ENCODE results near the gene SH2D3C.

Gene SH2D3C

DNA sequence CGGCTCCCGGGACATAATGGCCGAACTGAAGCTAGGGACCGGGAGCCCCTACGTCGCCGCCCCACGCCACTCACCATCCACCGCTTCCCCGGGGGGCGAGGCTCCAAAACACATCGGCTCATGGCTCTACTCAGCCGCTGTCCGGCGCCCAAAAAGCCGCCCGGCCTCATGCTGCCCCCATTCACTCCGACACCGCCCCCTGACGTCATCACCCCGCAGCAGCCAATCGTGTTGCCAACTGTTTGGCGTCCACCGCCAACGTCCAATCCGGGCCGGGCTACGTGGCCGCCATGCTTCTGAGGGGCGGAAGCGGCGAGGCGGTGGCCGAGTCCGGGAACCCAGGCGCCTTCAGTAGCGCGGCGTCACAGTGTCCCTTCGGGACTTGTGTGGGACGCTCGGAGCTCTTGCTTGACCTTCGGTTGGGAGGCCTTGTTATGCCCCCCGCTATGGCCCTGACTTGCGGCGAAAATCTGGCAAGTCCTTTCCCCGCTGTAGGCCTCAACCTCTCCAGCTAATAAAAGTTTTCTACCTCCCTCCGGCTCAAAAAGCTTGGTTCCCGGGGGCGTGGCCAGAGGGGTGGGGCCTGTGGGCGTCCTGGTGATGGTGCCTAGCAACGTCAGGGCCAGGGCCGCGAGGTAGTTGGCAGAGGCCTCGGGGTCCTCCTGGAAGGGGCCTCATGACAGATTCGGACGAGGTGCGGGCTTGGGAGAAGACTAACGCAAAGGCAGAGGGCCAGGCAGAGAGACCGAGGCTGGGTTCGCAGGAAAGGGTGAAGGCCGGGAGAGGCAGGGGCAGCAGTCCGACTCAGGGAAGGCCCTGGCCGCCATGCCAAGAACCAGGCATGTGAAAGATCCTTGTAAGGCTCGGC, 62.8 kb downstream of the SH2D3C start, which contains the start of the genes PTRH1 and TTC16:
PTRH1 (minus strand) TSS at position 194 of the 868 bp plus-strand sequence; CDS start at position 170, 24 bp downstream.
TTC16 (plus strand) TSS at position 610 of the 868 bp plus-strand sequence; CDS start at position 677, 67 bp downstream.
- DNase-seq (ENCODE audit: low spot score), result peak; percentile 98

DNA sequence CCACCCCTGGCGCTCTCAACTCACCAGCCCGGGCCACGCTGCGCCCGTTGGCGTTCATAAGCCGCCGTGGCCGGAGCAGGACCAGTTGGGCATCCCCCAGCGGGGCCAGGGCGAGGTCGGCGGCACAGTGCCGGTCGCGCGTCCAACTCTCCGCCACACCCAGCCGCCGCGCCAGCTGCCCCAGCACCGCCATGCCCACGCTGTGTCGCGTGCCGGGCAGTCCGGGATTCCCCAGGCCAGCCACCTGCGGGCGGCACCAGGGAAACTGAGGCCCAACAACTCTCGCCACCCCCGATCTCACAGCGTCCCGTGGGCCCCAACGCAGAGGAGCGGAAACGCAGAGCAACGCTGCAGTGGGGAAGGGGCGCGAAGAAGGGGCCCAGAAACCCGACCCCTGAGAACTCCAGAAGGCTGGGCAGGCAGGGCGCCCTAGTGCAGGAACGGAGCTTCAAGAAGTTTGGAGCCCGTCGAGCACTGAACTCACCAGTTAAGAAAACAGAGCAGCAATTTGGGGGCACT, 63.5 kb downstream of the SH2D3C start:
- peak; percentile 67 for DNase-seq (ENCODE audit: low spot score)

DNA sequence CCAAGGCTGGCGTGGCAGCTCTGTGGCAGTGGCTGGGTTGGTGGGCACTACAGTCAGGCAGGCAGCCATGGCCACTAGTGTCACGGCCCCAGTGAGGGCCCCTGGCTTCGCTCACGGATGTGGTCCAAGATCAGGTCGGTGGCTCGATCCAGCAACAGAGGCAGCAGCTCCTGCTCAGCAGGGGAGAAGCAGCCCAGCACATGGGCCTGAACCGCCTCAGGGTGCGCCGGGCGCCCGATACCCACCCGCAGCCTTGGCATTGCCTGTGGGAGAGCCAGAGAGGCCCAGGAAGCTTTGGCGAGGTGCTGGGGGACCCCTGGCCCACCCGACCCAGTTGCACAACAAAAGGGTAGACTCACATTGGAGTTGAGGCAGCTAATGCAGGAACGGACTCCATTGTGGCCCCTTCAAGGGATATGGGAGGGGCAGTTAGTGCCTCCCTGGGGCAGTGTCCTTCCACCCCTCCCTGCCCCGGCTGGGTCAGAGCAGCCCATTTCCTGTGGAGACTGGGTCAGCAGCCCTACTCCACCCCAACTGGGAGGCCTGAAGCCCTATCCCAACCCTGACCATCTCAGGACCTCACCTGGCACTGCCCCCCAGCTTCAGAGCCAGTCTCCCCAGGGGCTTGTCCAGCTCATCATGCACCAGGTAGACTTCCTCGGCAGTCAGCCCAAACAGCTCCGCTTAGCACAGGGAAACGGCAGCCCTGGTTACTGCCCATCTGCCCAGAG, 64.3 kb downstream of the SH2D3C start:
- no peak for DNase-seq (ENCODE audit: low spot score)

DNA sequence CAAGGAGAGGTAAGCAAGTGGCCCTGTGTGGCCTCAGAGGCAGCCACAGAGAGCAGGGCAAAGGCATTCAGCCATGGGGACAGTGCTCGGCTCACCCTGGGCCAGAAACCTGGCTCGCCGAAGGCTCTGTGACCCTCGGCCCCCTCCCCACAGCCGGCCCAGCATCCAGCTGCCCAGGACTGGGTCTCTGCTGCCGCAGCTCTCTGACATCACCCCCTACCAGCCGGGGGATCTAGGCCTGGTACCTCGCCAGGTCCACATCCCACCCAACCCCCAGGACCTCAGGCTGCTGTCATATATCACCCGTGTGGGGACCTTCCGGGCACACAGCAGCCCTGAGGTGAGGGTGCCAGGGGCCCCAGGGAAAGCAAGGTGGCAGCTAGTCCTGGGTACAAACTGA, 65.6 kb downstream of the SH2D3C start:
- DNase-seq (ENCODE audit: low spot score), result no peak

DNA sequence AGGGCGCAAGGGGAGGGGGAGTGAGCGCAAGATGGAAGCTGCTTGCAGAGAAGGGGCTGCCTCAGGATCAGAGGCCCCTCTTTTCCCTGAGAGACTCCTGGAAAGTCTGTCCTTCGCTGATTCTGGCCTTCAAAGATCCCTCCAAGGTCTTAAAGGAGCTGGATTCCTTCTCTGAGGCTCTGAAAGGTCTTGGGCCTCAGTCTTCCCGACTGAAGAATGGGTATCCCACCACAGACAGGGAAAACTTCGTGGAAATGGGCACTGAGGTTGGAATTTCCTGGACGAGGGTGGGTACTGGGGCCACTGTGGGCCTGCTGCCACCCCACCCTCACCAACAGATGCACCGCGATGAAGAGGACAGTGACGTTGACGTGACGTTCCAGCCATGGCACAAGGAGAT, 66.1 kb downstream of the SH2D3C start:
- DNase-seq (ENCODE audit: low spot score), result no peak

DNA sequence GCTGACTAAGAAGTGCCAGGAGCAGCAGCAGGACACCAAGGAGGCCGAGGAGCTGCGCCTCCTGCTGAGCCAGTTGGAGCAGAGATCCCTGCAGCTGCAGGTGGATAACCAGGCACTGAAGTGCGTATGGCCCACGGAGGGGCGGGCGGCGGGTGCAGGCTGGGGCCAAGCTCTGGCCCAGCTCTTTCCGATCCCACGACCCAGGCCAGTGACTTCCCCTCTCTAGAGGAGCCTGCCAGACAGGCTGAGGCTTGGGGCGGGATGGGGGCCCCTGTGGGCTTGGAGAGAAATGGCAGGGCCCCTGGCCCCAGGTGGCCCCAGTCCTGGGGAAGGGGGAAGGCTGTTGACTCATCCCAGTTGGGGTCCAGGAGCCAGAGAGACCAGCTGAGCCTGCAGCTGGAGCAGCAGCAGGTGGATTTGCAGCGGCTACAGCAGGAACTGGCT, 66.6 kb downstream of the SH2D3C start:
- DNase-seq (ENCODE audit: low spot score), result no peak

DNA sequence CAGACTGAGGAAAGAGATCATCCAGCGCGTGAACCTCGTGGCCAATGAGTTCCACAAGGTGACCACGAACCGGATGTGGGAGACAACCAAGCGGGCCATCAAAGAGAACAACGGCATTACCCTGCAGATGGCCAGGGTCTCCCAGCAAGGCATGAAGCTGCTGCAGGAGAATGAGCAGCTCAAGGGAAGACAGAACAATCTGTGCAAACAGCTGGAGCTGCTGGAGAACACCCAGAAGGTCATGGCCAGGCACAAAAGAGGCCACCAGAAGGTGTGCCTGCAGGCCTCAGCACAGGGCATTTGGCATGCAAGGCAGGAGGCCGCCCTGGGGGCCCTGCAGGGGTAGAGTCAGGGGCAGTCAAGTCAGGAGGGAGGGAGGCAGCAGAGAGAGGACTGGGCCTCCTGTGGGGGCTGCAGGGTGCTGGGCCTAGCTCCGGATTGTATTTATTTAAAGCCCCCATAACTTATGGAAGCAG, 67.2 kb downstream of the SH2D3C start:
- no peak for DNase-seq (ENCODE audit: low spot score)

DNA sequence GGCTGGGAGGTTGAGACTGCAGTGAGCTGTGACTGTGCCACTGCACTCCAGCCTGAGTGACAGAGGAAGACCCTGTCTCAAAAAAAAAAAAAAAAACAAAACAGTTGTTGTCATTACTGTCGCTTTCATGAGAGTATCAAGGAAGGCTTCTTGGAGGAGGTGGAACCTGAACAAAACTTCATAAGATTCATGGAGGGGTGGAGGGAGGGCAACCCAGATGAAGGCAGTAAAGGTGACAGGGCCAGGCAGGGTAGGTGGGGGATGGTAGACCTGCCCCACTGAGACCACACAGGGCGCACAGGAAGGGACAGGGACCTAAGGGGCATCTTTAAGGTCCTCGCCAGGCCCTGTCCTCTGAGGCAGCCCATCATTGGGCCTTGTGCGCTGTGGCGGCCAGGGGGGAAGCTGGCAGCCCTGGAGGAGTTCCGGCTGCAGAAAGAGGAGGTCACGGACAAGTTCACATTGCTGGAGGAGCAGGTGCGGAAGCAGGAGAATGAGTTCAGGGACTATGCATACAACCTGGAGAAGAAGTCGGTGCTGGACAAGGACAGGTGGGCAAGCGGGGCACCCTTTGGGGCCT, 68.2 kb downstream of the SH2D3C start:
- DNase-seq (ENCODE audit: low spot score), result no peak

DNA sequence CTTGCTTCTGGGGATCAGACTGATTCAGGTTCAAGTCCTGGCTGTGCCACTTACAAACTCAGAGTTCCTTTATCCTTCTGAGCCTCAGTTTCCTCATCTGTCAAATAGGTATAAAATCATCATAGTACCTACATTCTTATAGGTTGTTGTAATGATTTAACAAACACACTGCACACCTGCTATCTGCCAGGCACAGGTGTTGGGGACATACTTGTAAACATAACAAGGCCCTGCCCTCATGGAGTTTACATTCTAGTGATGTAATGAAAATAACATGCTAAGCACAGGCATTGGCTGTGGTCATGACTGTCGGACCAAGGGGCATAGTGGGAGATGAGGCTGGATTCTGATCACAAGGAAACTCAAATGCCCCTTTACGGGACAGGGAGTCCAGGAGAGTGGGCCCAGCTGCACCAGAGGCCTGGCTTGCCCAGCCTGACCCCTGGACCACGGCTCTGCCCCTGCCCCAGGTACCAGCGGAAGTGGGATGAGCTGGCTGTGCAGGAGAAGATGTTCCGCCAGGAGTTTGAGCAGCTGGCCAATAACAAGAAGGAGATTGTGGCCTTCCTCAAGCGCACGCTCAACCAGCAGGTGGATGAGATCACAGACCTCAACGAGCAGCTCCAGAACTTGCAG, 69.4 kb downstream of the SH2D3C start:
- DNase-seq (ENCODE audit: low spot score), result no peak

DNA sequence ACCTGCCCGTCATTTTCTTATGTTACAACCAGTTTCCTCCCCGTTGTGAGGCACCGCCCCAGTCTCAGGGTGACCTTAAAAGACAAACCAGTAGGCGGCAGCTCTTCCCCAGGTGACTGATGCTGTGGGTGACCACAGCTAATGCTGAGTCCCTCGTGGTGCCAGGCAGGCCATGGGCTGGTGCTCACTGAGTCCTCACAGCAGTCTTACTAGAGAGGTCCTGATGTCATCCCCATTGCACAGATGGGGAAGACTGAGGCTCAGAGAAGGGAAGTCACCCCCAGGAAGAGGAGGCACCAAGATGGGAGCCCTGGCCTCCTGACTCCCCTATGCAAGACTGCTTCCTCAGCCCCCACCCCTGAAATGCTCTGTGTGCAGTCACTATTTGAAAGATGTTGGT, 70.7 kb downstream of the SH2D3C start:
- no peak for DNase-seq (ENCODE audit: low spot score)

DNA sequence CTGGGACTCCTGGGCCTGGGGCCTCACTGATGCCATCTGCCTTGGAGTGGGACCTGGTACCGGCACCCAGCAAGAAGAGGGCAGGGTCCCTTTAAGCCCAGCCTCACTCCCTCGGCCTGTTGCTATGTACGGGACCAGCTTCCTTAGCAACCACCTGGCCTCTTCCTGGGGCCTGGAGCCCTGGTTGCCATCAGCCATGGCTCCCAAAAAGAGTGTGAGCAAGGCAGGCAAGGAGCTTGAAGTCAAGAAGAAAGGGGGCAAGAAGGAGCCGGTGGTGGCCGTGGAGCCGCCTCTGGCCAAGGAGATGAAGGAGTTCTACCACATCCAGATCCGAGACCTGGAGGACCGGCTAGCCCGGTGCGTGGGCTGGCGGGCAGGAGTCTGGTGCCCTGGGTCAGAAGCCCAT, 71.6 kb downstream of the SH2D3C start, which contains the start of gene CFAP157:
CFAP157 (plus strand) TSS at position 153 of the 406 bp plus-strand sequence; CDS start at position 197, 44 bp downstream.
- no peak for DNase-seq (ENCODE audit: low spot score)

DNA sequence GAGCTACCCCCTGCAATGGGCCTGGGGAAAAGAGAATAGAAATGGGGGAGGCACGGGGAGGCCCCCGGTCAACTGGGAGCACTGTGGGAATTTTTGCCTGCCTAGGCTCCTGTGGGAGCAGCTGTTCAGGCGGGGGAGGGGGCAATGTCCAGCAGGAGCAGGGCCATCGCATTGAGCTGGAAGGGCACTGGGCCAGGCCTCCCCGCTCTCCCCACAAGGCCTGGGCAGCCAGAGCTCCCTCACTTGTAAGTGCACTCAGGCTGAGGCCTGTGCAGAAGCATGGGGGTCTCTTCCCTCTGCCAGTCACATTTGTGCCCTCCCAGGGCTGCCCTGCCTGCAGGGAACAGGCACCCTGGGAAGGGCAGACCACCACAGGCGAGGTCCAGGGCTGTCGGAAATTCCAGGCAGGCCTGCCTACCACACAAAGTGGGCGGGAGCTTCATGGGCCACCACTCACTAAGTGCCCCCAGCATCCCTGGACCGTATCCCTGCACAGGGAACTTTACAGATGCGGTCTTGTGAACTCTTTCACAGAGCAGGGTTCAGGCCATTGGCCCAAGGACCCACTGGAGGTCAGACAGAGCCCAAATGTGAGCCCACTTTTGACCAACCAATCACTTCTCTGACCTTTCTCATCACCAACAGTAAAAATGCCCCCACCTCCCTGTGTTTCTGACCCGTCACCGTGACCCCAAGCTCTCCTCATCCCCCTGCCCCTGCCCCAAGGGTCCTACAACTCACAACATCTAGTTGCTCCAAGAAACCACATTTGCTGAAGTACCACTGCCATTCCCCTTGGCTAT, 72.7 kb downstream of the SH2D3C start:
- DNase-seq (ENCODE audit: low spot score), result no peak

DNA sequence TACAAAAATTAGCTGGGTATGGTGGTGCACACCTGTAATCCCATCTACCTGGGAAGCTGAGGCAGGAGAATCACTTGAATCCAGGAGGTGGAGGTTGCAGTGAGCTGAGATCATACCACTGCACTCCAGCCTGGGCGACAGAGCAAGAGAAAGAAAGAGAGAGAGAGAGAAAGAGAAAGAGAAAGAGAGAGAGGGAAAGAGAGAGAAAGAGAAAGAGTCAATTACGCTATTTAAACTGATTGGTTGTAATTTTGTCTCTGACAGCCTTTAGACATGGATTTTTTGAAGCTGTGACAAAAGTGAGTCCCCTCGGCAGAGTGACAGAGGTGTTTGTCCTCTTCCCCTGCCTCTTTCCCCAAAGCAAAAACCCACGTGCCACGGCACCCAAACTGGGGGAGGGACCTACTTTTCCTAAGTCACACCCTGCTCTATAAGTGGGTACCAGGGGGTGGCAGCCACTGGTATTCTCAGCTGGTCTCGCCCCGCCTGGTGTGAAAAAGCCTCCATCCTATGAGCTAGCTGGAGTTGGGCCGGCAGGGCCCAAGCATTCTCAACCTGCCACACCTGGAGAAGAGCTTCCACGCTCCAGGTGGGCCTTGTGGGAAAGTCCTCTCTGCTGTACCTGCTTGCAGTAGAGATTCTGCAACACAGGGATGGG, 75.0 kb downstream of the SH2D3C start:
- DNase-seq (ENCODE audit: low spot score), result no peak

DNA sequence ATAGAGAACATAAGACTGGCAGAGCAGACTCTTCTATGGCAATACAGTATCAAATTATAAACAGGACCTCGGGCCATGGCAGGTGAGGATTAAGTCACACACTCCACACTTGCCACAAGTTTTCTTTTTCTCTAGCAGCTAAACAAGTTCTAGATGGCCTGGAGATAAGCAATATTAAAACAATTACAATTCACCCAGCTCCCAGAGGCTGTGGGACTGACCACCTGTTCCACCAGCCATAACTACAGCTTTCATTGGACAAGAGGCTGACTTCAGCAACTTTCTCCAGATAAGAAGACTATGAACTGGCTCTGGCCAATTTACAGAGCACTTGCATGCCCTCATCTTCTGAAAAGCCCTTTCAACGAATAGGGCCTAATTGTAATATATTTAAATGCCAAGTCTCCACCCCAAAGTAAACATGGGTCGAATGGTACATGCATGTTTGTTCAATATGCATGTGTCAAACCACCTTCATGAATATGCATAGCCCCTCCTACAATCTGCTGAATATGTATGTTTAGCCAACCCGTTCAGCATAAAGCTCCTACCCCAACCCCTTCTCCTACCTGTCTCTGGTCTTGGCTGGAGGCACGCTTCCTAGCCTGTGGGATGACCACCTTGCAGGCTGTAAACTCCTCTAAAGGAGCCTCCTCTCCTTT, 77.7 kb downstream of the SH2D3C start:
- DNase-seq (ENCODE audit: low spot score), result no peak

DNA sequence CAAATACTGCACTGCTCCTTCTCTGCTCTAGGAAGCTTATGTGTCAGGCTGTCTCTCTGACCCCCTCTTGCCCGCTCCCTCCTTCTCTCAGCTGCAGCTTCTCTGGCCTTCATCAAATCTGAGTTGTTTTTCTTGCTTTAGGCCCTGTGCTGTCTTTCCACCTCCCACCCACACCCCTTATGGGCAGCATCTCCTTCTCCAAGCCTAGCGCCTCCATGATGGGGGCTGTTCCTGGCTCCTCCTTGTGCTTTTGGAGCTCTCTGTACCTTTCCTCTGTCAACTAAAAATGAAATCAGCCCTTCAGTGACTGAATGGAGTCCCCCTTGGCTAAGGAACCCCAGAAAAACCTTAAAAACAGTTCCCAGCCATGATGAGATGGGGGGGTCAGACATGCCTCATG, 78.3 kb downstream of the SH2D3C start:
- no peak for DNase-seq (ENCODE audit: low spot score)

DNA sequence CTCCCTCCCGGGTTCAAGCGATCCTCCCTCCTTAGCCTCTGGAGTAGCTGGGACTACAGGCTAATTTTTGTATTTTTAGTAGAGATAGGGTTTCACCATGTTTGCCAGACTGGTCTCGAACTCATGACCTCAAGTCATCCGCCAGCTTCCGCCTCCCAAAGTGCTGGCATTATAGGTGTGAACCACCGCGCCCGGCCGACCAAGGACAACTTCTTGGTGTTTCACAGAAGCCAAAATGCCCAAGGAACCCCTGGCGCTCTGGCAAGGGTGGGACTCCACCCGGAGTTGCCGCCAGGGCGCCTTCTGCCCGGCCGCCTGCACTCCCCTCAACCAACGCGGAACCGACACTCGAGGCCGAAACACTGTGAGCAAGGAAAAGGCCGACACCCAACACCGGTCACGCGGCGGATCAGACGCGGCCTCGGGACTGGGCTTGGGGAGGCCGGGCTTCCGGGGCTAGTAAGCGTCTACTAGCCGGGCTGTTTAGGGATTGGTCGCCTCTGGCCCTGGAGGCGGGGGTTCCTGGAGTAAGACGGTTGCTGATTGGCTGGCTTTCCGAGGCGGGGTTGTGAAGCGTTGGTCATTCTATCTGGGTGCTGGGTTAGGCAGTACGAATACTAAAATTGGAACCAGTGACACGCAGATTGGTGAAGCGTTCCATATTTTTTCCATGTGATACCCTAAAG, 79.3 kb downstream of the SH2D3C start:
- DNase-seq (ENCODE audit: low spot score), result peak; percentile 80

DNA sequence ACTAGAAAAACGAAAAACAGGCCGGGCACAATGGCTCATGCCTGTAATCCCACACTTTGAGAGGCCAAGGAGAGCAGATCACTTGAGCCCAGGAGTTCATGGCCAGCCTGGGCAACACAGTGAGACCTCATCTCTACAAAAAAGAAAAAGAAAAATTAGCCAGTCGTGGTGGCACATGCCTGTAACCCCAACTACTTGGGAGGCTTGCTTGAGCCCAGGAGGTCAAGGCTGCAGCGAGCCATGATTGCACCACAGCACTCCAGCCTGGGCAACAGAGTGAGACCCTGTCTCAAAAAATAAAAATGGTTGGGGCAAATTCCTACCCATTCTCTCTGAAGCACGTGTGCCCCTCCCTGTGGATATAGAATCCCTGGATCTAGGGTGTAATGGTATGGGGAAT, 80.1 kb downstream of the SH2D3C start:
- DNase-seq (ENCODE audit: low spot score), result no peak

DNA sequence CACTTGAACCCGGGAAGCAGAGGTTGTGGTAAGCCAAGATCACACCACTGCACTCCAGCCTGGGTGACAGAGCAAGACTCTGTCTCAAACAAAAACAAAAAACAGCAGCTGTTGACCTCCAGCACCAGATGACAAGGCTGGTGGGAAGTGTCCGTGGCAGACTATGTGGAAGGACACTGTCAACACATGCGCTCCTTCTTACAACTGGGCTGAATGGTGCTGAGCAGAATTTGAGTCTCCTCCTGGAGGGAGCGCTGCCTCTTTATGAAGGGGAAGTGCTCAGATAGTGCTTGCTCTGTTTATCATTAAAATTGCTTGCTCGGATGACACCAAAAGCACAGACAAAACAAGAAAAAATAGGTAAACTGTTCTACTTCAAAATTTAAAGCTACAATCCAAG, 80.9 kb downstream of the SH2D3C start:
- DNase-seq (ENCODE audit: low spot score), result no peak
